Measurements from ENCODE around the gene CPM.

The CPM gene

DNA sequence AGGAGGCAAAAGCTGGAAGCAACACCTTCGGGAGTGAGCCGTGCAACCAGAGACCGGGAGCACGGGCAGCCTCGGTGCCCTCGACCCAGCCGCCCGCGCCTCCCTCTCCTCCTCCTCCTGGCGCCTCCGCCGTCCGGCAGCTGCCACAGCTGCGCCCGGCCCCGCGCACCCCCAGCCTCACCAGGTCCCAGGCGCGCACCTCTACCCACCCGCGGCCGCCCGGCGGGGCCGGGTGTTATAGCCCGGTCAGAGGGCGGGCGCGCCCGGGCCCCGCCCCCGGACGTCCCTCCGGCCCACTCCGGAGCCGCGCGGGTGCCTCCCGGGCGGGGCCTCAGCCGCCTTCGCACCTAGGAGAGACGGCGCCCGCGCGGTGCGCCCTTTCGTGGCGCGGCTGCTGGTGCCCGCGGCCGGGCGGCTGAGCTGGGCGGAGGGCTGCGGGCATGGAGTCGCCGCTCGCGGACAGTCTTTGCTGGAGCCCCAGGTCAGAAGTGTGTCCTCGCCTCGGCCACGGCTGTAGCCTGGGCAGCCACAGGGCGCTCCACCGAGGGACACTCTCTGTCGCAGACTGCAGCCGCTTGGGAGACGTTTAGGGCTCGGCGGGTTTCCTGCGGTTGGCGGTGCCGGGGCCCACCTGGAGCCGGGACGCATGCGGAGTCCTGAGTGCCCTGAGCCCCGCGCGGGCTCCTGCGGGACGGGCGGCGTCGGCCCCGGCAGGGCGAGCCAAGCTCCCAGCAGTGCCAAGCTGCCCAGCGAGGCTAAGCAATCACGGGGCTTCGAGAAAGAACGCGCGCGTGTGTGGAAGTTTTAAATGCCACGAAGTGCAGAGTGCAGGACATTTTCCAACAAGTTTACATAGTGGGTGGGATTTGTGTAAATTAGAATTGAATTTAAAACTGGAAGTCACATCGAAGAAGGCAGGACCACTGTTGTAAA is at the start of gene CPM:
CPM (minus strand) TSS at position 211 of the 933 bp plus-strand sequence. CDS start 334 bp downstream, outside the sequence.
- DNase-seq, result peak; percentile 19

DNA sequence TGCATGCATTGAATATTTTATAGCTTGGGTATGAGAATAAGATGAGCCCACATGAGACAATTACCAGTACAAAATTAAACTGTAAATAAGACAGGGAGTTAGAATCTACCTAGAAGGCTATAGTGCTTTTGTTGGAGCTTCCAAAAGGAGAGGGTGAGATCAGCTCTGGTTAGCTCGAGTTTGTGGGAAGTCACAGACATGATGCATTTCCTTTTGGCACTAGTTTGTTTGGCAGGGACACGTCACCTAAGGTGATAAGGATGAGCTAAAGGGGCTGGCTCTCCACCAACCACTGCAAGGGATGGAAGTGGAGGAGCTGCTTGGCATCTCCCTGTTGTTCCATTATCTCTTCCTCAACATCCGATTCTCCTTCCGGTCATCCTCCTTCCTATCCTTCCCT is 48.5 kb upstream of the CPM start:
- DNase-seq, result no peak

DNA sequence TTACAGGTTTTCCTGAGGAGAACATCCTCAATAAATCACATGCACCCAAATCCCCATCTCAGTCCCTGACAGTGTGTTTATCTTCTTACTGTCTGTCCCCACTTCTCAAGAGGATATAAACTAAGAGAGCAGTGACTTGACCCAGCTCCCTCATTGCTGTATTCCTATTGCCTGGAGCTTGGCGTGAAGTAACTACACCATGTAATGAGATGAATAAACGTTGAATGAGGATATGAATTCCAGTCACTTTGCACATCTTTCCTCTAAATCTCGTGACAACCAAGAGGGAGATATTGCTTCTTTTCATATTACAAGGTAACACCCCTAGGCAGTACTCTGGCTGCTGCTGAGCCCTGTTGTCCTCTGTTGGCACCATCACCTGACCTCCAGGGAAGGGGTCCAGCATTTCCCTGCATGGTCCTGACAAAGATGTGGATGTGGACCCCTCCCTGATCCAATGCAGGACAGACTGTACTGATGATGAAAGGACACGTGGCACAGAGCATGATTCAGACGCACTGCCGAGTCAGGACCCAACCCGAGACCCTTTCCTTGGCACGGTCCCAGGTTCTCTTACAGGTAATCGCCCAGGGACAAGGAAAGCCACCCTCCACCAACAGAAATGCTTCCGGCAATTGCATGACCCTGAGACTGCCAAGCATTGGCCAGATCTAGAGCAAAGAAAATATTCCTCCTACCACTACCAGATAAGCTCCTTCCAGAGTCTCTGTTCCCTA is 47.7 kb upstream of the CPM start:
- DNase-seq, result no peak

DNA sequence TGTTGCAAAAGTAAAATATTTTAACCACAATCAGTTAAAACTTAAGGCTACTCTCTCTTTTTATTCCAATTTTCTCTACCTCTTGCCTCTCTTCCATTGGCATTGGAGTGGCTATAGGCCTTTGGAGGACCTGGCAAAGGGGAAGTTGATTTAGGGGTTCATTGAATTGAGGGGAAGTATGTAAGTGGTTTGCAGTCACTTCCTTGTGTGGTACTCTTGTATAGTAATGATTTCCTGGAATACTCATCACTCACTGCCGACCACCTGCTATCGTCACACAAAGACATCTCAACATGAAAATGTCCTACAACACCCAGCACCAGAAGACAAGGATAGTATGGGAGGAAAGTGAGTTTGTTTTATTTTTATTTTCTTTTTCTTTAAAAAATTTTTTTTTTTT is 45.7 kb upstream of the CPM start:
- no peak for DNase-seq

DNA sequence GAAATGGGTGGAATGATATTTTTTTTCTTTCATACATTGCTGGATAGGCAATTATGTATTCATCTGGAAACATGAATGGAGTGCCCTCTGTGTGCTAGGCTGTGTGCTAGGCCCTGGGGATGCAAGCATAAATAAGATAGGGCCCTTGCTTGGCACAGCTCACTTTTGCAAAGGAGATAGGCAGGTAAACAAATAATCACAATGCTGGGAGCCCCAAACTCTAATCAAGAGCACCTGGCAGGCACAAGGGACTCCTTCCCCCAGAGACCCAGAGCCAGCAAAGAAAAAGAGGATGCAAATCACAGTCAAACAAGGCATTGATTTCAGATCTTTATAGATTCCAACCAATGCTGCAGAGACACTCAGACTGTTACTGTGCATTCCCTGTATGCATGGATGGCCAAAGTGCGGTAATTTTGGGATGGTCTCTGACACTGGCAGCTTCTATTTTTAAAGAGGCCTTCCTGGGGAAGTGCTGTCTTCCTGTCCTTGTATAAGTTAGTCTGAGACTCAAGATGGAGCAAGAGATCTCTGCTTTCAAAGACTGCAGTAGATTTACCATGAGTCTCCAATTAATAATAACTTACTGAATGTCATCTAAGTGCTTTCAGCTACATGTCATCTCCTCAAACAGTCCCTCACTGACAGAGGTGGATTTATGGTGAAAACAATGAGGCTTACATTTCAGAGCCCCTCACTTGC is 45.1 kb upstream of the CPM start:
- DNase-seq, result no peak

DNA sequence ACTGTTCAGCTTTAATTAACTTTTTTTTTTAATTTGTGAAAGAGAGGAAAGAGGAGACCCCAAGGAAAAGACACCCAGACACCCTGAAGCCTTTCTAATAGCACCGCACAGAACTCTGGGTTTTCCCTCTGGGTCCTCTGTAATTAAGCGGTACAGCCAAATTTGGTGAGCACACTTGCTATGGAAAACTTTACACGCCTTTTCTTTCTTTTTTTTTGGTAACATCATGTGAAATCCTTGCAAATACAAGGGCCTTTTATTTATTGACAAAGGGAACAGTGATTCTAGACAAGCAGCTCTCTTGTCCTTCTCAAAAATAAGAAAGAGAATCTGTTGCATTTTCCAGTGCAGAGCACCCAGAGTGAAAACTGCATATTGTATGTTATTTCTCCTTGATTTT is 44.4 kb upstream of the CPM start:
- DNase-seq, result no peak

DNA sequence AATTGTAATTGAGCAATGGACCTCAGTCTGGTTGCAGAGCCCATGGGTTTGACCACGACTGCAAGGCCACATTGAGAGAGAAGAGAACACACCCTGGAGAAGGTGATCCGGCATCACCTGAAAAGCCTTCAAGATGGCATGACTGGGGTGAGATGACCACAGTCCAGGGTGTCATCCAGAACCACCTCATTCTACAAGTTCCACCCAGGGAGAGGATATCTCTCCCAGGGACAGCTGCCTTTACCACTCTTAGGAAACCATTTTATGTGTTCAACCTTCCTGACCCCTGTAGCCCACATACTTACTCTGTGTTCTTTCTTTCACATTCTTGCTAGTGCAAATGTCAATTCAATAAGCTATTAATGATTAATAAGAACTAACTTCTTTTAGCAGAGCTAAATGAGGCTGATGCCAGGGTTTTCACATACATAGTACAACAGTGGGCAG is 43.4 kb upstream of the CPM start:
- no peak for DNase-seq

DNA sequence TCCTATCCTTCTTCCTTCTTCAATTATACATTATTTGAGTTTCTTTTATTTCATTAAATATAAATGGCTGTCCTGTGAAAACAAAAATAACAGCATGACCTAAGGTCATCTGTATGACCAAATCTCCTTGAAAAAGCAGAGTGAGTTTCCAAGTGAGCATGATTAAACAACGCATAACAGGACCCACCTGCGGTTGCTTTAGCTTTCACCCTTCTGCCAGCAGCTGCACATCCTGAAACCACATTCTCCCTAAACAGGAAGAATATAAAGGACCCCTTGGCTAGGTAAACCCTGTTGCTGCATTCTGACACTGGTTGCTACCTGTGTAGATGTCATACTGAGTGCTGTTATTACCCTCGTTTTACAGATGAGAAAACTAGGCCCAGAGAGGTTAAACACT is 42.8 kb upstream of the CPM start:
- no peak for DNase-seq

DNA sequence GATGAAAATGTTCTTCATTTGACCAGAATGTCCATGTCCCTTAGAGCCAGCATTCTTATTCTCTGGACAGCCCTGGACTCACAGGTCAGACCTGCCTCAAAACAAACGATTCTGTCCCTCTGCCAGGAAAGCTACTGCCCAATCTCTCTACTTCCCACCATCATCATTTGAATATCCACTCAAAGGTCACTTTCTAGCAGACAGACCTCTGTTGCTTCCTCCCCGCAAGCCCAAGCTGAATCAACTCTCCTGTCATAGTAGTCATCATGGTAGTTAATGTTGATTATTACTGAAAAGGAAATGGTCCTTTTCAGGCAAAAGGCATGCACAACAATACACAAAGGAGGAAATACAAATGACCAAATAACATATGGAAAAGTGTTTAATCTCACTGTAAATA is 39.6 kb upstream of the CPM start:
- DNase-seq, result no peak

DNA sequence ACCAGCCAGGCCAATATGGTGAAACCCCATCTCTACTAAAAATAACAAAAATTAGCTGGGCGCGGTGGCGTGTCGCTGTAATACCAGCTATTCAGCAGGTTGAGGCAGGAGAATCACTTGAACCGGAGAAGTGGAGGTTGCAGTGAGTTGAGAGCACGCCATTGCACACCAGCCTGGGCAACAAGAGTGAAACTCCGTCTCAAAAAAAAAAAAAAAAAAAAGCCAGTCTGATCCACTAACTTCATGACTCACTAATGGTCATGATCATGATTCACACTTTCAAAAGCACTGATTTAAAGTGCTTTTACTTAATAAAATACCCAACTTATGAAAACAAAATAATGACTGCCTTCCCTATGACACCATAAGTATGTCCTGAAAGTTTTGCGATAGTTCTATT is 38.4 kb upstream of the CPM start:
- peak; percentile 66 for DNase-seq

DNA sequence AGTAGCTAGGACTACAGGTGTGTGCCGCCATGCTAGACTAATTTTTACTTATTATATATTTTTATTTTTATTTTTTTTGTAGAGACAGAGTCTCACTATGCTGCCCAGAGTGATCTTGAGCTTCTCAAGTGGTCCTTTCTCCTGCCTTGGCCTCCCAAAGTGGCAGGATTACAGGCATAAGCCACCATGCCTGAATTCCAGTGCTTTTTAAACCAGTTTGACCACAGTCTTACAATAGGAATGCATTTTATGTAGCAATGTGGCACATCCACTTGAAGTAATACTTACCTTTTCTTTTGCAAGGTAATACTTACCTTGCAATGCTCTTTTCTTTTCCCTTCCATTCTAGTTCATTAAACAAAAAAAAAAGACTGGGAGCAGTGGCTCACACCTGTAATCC is 38.0 kb upstream of the CPM start:
- DNase-seq, result no peak

DNA sequence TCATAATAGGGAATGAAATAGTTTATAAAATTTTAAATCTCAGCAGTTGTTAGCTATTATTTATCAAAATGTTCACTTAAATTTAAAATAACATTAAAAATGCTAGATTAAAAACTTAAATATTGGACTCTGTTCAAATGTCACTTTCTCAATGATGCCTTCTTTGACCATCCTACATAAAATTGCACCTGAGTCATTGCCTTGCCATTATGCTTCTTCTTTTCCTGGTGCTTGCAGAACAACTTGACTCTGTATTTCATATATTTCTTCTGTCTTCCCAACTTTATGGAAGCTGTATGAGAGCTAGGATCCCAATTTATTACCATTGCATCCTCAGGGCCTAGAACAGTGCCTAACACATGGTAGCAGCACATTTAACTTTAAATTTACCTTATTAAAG is 37.3 kb upstream of the CPM start:
- DNase-seq, result no peak

DNA sequence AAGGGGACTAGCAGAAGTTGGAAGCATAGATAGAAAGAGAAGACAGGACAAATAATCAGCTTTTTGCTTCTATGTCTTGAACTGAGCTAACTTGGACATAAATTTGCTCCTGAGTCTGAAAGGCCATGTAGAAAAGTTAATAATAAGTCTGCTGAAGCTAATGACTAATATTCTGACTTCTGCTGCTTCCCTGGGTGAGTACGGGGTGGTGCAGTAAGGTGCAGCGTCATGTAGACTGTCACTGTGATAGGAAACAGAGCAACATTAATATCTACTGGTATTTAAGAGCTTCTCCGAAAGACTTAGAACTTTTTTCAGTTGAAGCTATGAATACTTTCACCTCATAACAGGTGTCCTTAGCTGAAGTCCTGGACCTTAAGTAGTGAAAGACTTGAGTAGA is 34.1 kb upstream of the CPM start:
- DNase-seq, result no peak

DNA sequence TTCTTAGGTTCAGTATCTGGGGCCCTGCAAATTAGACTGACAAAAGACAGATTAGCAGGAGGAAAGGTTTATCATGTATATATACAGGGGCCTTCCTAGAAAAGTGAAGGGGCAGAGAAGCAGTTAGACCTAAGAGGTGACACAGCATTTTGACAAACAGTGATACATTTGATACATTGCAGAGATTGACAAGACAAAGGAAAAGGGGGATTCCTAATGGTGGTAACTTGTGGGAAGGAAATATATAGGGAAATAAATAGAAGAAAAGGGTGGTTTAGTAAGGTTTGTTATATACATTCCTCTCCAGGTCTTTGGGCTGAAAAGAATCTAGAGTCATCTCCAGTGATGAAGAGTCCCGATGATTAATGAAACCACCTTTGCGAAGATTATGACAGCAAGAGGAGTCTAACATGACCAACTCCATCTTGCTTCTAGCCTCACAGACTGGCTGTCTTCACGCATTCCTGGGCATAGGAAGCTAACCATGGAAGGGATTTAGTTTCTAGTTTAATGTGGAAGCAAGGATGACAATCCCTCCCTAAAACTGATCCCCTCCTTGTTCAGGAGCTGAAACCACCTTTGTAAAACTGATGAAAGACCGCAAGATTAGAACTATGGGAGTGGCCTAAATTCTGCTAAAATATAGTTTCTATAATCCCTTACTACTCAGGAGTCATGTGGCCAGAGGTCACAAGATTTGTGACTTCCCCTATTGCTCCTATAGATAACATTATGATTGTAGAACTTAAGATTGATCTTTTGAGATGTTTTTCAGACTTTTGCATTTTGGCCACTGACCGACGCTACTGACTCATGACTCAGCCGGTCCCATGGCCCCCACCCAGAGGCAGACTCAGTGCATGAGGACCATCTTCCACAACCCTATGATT is 31.1 kb upstream of the CPM start:
- DNase-seq, result no peak

DNA sequence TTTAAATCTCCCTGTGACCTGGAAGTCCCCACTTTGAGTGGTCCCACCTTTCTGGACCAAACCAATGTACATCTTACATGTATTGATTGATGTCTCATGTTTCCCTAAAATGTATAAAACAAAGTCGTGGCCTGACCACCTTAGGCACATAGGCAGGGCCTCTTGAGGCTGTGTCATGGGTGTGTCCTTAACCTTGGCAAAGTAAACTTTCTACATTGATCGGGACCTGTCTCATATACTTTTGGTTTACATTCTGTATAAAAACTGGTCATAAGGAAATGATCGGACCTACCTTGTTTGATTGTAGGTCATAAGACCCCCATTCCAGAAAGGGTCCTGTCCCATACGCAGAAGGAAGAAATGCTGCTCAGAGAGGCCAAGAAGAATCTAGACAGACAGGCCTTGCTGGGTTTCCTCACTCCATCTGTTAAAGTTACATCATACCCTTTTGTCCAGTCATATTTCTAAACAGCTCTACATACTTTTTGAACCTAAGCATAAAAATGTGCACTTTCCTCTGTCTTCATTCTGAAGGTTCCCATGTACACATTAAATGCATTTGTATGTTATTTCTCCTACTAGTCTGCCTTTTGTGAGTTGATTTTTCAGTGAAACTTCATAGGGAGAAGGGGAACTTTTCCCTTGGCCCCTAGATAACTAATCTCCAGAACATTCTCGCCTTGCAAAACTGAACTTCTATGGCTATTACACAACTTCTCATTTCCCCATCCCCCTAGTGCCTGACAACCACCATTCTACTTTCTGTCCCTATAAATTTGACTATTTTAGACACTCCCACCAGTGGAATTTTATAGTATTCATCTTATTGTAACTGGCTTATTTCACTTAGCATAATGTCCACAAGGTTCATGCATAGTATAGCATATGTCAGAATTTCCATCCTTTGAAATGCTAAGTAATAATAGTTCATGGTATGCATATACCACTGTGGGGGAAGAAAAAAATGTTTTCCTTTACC is 30.2 kb upstream of the CPM start:
- DNase-seq, result peak; percentile 37

DNA sequence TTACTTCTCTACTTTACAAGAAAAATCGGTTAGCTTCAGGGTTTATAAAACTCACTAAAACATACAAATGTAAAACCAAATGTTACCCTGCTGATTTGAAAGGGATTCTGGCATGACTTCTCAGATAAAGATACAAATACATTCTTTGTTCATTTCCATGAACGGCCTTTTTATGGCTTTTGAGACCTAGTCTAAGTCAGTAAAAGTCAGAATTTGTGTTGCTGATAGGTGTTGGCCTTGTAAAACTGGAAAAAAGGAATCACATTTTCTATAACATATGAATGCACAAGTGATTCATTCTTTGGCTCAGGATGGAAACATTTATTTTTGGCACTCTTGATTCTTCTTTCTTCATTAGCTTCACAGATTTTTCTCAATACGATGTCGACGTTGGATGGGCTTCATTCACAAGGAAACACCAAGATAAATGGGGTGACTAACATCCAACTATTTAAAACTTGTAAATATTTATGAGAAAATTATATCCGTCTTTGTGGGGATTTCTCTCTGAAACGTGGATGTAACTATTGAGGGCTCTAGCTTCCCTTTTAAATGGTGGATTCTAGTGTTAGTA is 27.0 kb upstream of the CPM start:
- DNase-seq, result peak; percentile 46

DNA sequence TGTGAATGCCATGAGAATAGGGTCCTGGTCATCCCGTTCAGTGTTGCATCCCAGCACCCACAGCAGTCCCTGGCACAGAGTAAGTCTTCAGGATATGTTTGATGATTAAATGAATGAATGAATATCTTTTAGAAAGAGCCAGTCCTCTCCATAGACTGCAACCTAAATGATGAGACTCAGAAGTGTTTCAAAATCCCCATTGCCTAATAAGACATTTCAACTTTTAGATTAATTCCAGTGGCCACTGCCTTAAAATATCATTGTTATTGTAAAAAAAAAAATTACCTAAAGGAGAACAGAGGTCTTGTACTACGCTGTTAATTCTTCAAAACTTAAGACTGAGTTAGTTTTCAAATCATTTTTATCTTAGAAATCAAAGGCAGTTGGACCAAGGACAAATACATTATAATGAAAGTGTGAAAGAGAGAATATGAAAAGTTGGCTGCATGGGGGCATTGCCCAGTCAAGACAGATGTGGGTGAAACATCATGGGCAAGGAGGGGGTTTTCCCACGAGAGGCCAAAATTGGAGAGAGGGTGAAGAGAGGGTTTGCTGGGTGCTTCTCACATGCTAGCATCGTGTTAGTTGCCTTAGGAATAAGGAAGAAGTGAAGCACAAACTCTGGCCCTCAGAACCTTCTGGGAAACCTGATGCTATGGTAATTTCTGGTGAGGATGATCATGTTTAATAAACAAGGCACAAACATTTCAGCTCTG is 26.3 kb upstream of the CPM start:
- DNase-seq, result no peak

DNA sequence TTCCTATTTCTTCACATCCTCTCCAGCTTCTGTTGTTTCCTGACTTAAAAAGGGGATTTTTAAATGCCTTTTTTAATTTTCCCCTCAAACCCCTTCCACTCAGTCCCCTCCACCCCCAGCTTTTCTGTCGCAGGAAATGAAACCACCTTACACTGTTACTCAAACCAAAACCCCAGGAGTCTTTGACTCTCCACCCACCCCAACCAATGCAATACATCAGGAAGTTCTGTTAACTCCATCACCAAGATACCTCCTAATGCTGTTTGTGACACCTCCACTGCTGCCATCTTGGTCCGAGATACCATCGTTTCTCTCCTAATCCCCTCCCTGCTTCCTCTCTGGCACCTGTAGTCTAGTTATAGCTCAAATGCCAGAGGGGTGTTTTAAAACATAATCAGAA is 25.4 kb upstream of the CPM start:
- no peak for DNase-seq

DNA sequence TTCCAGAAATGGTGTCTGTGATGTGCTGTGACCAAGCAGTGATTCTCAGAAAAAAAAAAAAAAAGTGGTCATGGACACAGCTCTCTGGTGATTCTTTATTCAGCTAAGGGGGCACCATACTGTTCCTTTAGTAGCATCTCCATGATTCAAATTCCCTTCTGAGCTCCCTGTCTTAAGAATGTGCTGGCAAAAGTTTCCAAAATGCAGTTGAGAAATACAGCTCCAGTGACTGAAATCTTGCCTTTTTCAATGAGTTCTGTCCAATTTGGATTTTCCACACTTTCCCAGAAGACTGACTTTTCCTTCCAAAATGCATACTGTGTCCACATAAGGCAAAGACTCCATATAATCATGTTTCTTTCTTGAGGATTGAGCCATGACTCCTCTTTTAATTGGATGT is 24.3 kb upstream of the CPM start:
- DNase-seq, result no peak

DNA sequence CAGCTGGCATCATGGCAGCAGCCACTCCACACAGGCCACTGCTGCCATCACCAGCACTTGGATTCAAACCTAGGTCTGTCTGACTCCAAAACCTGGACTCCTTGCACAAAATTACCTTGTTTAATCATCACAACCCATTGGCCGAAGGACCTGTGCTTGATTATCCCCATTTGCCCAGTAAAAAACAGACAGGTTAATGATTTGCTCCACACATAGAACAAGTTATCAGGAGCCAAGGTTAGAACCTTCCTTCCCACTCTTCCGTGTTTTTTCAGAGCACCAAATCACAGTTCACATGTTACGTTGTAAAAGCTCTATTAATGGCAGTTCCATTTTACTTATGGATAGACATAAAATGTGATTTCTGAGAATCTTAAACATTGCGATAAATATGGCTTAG is 23.5 kb upstream of the CPM start:
- DNase-seq, result no peak

Measured in fibroblast of upper back skin (primary cell).